HCT116 (cell line): ENCODE measurements around the gene HESX1.

Source experiments
- CTCF ChIP-seq, 3 experiments: fragments of 200-600 bp in 1 of 3; sonication (generic) in 1 of 3; IDR thresholded peaks in 2 of 3; conservative IDR thresholded peaks in 1 of 3; 2 replicates each; pipeline ENCODE4 v1.5.1; 2012 to 2017; ENCODE audit warnings: low read depth in 2 of 3, low read length in 2 of 3, antibody characterized with exemption in 1 of 3, borderline replicate concordance in 1 of 3, control low read depth in 1 of 3, mild to moderate bottlenecking in 1 of 3, mixed read lengths in 1 of 3, mixed run types in 1 of 3, moderate library complexity in 1 of 3; ENCODE audit not compliant: insufficient read depth in 1 of 3
- EZH2 ChIP-seq: fragments of 200-600 bp; sonication (generic); IDR thresholded peaks from 2 replicates; pipeline ENCODE4 v1.6.1; 2017; ENCODE audit warnings: antibody characterized with exemption, mixed run types
- POLR2A ChIP-seq: IDR thresholded peaks from 2 replicates; pipeline ENCODE4 v1.7.0; 2011; ENCODE audit warnings: borderline replicate concordance; ENCODE audit not compliant: insufficient read depth, insufficient read length; ENCODE audit errors: extremely low read depth
- REST ChIP-seq: IDR thresholded peaks from 2 replicates; pipeline ENCODE4 v1.6.1; 2012; ENCODE audit warnings: low read depth
- SRF ChIP-seq: IDR thresholded peaks from 2 replicates; pipeline ENCODE4 v1.6.1; 2012; ENCODE audit warnings: low read depth
- YY1 ChIP-seq: IDR thresholded peaks from 2 replicates; pipeline ENCODE4 v1.6.1; 2011; ENCODE audit warnings: low read length, low read depth, moderate library complexity, mild to moderate bottlenecking; ENCODE audit not compliant: insufficient replicate concordance; ENCODE audit errors: extremely low read depth

- TF ChIP-seq CTCF (IDR thresholded peaks at IDR 0.05 in 2 of 3, conservative IDR thresholded peaks at IDR 0.05 in 1 of 3; ENCODE audit: borderline replicate concordance in 1 of 3, insufficient read depth in 1 of 3, low read depth in 2 of 3, low read length in 2 of 3) (peak in 2 of 3 experiments; percentile 27 to 43; a peak in 2 of 6 replicates), POLR2A (no peak), SRF (no peak), EZH2 (no peak), YY1 (no peak), REST (no peak)
Observed at GRCh38 chr3:57221883-57222282, 22.1 kb upstream of the HESX1 start.
